HK-2 (cell line): Measurements from ENCODE around the gene MRPL32.

ENCODE experiments used
- DNase-seq: peaks from one replicate; pipeline ENCODE4 v3.0.0-alpha.2; 2018; ENCODE audit not compliant: unreplicated experiment

MRPL32 gene

DNA sequence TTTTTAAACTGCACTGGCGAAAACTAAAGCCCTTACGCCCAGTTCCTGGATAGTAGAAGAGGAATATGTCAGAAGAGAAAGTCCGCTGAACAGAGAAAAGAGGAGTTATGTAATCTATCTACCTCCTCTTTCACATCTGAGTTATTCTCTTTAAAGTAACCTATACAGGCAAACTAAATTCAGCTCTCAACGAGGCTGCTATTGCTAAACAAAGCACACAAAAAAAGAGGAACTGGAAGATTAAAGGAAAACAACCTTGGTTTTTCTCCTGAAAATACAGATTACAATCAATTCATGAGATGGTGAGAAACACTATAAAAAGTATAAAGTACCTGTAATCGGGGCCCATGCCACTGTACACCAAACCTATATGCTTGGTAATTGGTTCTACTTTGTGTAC, 6.0 kb upstream of the MRPL32 start:
- DNase-seq, result no peak

GRCh38 chr7:42928754-42929153, 3.4 kb upstream of the MRPL32 start:
- DNase-seq, result no peak

DNA sequence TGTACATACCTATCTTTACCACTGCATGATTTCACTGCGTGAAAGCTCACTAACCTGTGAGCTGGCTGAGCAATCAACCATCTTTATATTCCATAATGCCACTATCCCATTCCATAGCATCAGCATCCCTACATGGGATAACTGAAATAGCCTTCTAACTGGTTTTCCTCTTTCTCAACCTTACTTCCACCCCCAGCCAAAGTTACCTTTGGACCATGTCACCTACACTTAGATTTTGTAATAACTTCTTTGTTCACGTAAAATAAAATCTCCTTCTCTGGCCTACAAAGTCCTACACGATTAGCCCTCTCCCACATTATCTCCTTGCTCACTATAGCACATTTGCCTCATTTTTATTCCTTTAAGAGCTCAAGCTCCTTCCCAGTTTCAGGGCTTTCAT, 2.7 kb upstream of the MRPL32 start:
- no peak for DNase-seq

- no peak for DNase-seq
These were observed 1.3 kb upstream of the MRPL32 start for GRCh38 chr7:42930889-42931288.

DNA sequence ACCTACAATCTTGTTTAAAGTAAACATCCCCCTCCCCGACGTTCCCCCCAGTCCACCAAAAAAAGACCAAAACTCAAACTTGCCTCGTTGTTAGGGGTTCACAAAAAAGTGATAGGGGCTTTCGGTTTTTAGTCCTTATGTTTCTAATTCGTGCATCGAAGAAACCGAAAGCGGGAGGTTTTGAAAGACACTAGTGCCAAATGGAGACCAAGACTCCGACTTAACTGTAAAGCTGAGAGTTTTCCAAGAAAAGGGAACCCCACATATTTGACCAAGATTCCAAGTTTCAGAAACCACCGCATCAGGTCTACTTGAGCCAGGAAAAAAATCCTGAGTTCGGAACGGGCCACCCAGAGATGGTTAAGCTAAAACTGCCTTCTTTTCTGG, 736 bp upstream of the MRPL32 start:
- no peak for DNase-seq

DNA sequence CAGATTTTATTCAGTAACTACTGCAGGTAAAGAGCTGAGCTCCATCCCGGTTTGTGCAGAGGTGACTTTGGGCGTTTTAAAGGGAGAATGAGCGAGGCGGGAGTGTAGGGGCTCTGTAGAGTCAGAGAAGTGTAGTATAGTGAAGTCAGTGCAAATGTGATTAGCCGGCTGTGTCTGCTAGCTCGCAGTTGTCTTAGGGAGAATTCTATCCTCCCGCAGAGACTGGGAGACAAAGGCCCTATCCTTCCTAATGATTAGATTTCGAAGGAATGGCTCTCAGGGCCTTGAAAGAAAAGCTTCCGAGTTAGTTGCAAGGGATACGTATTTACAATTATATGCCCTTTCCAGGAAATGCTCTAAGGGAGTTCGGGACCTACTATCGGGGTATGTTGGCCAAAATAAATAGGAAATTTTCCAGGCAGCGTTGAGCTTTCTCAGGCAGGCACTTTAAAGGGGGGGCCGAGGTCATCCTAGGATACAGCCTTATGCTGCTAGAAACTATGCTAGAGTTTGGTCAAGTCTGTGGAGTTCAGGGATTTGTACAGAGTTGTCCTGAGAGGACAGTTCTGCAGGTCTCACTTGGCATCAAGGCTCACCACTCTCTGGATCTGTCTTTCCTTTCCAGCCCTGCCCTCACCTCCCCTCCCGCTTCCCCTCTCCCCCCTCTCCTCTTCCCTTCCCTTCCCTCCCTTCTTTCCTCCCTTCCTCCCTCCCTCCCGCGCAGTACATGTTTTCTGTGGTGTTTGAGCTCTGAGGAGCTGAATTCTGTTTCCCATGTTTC, 825 bp downstream of the MRPL32 start:
- DNase-seq, result peak; percentile 21

- DNase-seq, result no peak
These were observed 2.1 kb downstream of the MRPL32 start for GRCh38 chr7:42934291-42934690.

DNA sequence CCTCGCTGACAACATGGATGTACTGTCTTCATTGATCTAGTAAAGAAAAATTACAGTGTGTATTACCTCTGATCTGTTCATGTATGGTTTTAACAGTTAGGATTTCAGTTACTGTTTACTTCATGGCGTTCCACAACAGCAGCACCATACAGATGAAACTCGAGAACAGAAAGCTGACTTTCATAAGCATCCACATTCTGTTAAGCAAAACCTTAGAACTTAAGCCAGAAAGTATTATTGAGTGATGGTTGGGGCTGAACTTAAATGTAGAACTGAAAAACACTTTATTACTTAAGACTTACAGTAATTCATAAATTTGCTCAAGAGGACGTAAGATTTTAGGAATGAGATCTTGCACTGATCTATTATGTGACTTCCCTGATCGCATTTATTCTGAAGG, 3.7 kb downstream of the MRPL32 start:
- DNase-seq, result no peak

- DNase-seq, result no peak
These were observed 7.5 kb downstream of the MRPL32 start for GRCh38 chr7:42939457-42940240.

DNA sequence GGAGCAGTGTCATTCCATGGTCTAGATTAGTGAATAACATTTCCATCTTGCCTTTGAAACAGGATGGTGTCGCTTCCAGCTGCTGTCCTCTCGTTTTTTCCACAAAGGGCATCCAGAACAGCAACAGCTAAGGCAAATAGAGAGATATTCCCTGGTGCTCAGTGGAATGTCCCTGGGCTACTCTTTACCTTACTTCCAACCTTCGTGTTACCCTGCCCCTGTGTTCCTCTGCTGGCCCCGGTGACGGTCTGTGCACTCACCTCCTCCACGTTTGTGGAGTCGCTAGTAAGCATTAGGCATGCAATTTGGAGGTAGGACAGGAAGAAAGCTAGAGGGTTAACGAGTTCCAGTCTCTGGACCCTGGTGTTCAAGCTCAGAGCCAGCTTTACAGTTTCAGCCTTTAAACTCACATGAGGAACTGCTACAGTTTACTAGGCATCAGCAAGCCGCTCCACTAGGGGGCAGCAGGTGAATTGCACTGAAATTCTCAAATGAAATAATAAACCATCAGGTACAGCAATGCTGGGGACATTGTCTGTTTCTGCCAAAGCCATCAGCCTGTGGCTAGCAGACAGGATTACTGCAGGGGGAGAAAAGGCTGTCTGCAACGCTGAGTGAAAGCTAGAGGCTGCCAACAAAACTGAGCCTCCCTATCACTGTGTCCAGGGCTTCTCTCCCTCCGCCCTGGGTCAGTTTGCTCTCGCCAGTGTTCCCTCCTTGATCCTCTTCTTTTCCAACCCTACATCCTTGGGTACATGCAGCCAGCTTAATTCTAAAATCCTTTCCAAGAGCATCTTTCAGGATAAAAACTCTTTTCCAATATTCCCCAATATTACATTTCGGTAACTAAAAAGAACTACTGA, 9.0 kb downstream of the MRPL32 start:
- peak; percentile 55 for DNase-seq

DNA sequence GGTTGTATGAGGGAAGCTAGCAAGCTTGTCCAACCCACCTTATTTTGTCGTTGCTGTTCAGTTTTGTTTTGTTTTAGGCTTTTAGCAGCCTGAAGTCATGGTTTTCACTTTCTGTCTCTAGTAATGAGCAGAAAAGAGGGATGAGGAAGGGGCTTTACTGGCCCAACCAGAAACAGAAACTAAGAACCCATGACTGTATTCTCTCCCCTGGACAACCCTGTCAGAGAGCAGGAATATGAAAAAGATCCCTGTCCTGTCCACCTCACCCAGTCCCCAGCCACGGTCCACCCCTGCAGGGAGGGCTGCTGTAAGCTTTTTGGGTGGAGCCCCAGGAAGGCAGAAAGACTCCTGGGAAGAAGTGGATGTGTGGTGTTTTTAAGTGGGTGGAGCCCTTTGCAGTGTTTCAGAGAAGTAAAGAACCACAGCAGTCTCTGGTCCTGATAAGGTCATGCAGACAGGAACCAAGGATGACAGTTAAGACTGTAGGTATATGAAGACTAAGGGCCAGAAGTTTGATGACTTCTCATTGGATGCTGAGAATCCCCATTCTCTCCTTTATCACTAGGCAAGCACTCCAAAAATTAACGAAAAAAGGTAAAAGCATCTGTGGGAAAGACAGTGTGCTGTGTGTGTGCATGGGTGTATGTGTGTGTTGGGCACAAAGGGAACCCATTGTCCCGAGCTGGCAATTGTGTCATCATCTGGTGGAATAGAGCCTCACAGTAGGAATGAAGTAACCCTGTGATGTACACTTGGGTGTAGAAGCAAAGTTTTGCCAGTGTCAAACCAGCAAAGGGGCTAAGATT, 13.8 kb downstream of the MRPL32 start:
- DNase-seq, result no peak

DNA sequence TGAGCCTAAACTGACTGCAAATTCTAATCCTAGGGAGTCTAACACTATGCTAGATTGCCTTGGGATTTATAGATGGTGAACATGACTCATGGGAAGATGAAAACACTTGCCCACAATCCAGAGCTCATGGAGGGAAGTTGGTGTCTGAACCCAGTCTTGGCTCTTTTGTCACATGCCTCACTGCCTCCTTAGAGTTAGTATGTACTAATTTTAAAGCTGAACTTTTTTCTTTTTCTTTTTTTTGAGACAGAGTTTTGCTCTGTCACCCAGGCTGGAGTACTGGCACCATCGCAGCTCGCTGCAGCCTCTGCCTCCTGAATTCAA, 14.4 kb downstream of the MRPL32 start:
- no peak for DNase-seq

- DNase-seq, result no peak
These were observed 15.3 kb downstream of the MRPL32 start for GRCh38 chr7:42947521-42947920.

DNA sequence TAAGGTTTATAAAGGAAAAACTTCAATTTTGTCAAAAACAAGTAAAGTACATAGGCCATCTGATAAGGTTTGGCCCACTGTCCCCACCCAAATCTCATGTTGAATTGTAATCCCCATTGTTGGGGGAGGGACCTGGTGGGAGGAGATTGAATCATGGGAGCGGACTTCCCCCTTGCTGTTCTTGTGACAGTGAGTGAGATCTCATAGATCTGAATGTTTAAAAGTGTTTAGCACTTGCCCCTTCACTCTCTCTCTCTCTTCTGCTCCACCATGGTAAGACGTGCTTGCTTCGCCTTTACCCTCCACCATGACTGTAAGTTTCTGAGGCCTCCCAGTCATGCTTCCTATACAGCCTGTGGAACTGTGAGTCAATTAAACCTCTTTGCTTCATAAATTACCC, 18.2 kb downstream of the MRPL32 start:
- DNase-seq, result no peak

DNA sequence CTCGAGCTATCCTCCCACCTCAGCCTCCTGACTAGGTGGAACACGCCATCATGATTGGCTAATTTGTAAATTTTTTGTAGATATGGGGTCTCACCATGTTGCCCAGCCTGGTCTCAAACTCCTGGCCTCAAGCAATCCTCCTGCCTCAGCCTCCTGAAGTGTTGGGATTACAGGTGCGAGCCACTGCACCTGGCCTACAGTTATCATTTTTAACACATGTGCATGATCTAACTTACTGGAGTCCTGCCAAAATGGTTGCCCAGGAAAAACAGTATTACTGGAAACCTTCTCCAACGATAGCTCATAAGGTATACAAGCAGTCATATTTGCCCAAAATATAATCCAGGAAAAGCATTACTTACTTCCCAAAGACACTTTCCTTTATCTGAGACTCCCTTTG, 20.2 kb downstream of the MRPL32 start:
- DNase-seq, result no peak

DNA sequence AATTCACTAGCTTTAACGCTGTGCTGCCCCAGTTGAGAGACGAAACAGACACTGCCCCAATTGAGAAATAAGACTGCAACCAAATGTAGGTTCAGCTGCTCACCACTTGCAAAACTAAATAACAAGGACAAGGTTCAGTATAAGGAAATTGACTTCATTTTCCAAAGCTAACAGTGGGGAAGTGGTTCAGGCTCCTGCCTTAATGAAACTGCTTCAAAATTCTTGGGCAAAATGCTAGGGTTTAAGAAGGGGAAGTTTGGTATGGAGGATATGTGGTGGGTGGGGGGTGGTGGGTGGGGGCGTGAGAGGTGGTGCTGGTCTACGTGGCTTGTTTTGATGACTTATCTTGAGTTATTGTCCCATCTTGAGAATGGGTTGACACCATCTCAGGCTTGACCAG, 21.8 kb downstream of the MRPL32 start:
- DNase-seq, result no peak

DNA sequence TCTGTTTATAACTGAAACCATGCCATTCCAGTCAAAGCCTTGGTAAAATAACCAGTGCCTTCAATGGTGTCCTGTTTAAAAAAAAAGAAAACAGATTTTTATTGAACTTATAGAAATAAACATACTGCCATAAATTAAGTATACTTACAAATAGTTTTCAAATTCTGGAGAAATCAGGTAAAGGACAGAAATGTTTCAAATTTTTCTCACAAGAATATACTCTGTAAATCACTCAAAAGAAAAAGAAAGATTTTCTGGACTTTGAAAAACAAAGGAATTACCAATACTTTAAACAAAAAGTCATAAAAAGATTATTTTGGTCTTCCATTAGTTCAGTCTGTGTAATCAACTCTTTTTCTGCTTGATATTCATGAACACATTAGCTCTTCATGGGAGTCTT, 23.9 kb downstream of the MRPL32 start:
- DNase-seq, result no peak

- no peak for DNase-seq
These were observed 27.4 kb downstream of the MRPL32 start for GRCh38 chr7:42959549-42959948.

DNA sequence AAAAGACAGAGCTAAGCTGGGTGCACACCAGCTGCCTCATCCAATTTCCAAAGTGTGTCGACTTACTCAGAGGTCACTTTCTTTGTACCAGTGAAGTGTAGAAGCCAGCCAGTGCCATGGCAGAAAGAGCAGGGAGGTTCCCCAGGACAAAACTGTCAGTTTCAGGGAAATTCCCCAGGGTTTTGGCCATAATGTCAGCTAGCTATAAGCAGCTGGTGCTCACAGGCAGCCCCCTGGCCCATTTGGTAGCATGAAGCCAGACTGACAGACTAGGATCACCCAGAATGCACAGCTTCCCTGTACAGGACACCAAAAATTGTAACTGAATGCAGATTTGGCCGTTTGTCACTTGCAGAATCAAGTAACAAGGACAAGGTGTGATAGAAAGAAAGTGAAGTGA, 28.6 kb downstream of the MRPL32 start:
- no peak for DNase-seq

DNA sequence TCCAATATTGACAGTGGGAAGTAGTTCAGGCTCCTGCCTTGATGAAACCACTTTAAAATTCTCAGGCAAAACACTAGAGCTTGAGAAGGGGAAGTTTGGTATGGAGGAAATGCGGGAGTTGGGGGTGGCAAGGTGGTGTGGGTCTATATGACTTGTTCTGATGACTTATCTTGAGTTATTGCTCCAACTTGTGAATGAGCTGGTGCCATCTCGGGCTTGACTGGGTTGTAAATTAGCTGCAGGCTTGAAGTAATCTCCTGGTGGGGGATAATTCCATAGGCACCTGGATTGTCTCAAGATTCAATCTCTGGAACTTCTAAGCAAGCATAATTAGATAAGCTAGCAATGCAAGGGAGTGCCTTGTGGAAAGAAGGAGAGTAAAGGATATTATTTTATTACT, 29.0 kb downstream of the MRPL32 start:
- DNase-seq, result no peak

- DNase-seq, result no peak
These were observed 32.1 kb downstream of the MRPL32 start for GRCh38 chr7:42964293-42964692.
